ENCODE results near the gene PAQR7. TPM values are rescaled to one million over a fixed set of nuclear protein-coding genes. Genes with fewer than 3 reads are reported as not detected.
A peak's percentile ranks its signal among the peaks of the same experiment; 100 is the strongest.

Gene PAQR7
- total RNA-seq, 1 donor from 2014 or later: 9.3 TPM

DNA sequence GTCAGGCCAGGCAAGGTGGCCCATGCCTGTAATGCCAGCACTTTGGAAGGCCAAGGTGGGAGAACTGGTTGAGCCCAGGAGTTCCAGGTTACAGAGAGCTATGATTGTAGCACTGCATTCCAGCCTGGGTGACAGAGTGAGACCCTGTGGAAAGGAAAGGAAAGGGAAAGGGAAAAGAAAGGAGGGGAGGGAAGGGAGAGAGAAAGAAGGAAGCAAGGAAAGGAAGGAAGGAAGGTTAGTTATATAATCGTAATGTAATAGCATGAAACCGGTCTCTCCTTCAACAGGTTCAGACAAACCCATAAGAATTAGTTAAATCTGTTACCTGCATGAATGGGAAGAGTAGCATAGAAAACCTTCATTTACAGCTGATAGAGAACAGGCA lies 1.2 kb upstream of the PAQR7 start:
- intact Hi-C loops (cut with DNase I): no loop called here
- H3K4me3 ChIP-seq: no peak overlapping the region
- H3K27me3 ChIP-seq (ENCODE audit: low read depth): no peaks in the 10 kb centered on the region
- H3K9me3 ChIP-seq: no peaks in the 10 kb centered on the region
- H3K4me1 ChIP-seq: peaks cover 30% of the 10 kb centered on the region
- TF ChIP-seq, protein P1, sequence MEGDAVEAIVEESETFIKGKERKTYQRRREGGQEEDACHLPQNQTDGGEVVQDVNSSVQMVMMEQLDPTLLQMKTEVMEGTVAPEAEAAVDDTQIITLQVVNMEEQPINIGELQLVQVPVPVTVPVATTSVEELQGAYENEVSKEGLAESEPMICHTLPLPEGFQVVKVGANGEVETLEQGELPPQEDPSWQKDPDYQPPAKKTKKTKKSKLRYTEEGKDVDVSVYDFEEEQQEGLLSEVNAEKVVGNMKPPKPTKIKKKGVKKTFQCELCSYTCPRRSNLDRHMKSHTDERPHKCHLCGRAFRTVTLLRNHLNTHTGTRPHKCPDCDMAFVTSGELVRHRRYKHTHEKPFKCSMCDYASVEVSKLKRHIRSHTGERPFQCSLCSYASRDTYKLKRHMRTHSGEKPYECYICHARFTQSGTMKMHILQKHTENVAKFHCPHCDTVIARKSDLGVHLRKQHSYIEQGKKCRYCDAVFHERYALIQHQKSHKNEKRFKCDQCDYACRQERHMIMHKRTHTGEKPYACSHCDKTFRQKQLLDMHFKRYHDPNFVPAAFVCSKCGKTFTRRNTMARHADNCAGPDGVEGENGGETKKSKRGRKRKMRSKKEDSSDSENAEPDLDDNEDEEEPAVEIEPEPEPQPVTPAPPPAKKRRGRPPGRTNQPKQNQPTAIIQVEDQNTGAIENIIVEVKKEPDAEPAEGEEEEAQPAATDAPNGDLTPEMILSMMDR (IDR thresholded peaks at IDR 0.05): no peak
- ATAC-seq (no peak), DNase-seq (no peak)
- H3K27ac ChIP-seq: no peak overlapping the region
- no peaks in the 10 kb centered on the region for H3K36me3 ChIP-seq

DNA sequence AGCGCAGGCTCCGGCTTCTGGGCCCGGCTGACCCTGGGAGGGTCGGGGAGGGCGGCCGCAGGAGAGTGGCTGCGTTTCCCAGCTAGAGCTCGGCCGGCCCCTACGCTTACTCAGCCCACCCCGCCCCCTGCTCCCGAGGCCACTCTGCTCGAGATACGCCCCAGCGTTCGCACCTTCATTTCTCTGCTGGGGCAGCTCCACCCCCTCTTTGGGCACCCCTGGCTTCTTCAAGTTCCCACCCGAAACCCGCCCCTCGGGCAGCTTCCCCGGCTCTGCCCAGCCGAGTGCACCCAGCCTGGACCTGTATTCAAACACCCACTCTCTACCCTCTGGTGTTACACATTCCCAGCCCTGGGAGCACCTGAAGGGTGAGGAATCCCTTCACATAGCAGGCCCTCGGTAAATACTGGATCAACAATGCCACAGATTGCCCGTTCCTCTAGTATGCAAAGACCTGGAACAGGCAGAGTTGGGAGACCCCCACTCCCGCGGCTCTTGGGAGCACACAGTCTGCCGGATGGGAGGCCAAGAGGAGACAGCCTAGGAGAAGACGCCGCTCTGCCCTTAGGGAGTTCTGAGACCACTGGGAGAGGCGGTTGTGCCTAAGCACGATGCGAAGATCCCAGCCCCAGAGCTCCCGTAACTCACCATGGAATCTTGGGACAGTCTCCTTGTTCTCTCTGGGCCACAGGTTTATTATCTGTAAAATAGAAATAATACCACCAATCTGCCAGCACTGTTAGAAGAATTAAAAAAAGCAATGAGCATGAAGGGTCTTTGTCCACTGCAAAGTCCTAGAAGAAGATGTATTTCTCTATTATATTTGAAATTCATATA lies 566 bp upstream of the PAQR7 start:
- Histone ChIP-seq H3K4me3 (peak overlapping the region; percentile 72), H3K27ac (peak overlapping the region; percentile 80), H3K9me3 (no peaks in the 10 kb centered on the region), H3K27me3 (ENCODE audit: low read depth) (no peaks in the 10 kb centered on the region), H3K4me1 (peaks cover 36% of the 10 kb centered on the region), H3K36me3 (no peaks in the 10 kb centered on the region)
- ATAC-seq: peak; percentile 67 to 70
- TF ChIP-seq, protein P1 (IDR thresholded peaks at IDR 0.05): no peak
- intact Hi-C loops (cut with DNase I): no loop called here
- peak; percentile 71 for DNase-seq

DNA sequence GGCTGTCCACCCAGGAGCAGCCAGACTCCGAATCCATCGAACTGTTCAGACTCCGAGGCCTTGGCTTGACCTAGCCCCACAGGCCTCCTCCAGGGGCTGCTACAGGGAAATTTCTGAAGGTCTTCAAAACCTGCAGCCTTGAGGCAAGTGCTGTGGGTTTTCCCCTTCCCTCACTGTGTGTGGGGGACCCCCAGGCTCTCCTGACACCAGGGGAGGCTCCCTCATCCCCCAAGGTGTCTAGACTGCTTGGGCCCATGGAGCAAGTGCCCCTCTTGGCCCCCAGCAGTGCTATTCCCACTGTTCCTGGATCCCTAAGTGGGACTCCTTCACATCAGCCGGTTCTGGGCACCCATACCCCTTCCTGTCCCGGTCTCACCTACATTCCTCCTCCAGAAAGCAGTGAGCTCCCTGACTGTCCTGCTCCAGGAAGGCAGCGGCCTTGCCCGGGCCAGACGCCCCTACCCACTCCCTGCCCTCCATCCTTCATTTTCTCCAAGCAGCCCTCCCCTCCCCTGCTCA lies 814 bp downstream of the PAQR7 start:
- ATAC-seq (peak in 1 of 2 donors; percentile 13), DNase-seq (no peak)
- Histone ChIP-seq H3K27ac (peak overlapping the region; percentile 80), H3K36me3 (no peaks in the 10 kb centered on the region), H3K9me3 (no peaks in the 10 kb centered on the region), H3K27me3 (ENCODE audit: low read depth) (no peaks in the 10 kb centered on the region), H3K4me1 (peaks cover 40% of the 10 kb centered on the region), H3K4me3 (peak overlapping the region; percentile 72)
- TF ChIP-seq, protein P1 (IDR thresholded peaks at IDR 0.05): no peak
- intact Hi-C loops (cut with DNase I): no loop called here

DNA sequence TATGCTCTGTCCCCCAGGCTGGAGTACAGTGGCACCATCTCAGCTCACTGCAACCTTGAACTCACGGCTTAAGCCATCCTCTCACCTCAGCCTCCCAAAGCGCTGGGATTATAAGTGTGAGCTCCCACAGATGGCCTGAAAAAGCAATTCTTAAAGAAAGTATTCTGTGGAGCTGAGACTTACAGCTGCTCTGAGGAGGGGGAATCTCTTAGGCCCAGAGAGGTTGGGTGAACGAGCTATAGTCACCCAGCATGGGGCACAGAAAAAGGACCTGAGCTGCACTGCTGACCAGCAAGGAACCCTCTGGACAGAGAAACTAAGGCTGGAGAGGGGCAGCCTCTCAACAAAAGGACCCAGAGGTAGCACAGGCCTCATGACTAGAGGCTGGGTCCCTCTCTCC lies 1.3 kb downstream of the PAQR7 start:
- Histone ChIP-seq H3K27ac (no peak overlapping the region), H3K9me3 (no peaks in the 10 kb centered on the region), H3K36me3 (no peaks in the 10 kb centered on the region), H3K4me1 (peaks cover 40% of the 10 kb centered on the region), H3K27me3 (ENCODE audit: low read depth) (no peaks in the 10 kb centered on the region), H3K4me3 (peak overlapping the region; percentile 72)
- intact Hi-C loops (cut with DNase I): no loop called here
- DNase-seq (no peak), ATAC-seq (no peak)
- TF ChIP-seq, protein P1 (IDR thresholded peaks at IDR 0.05): no peak

DNA sequence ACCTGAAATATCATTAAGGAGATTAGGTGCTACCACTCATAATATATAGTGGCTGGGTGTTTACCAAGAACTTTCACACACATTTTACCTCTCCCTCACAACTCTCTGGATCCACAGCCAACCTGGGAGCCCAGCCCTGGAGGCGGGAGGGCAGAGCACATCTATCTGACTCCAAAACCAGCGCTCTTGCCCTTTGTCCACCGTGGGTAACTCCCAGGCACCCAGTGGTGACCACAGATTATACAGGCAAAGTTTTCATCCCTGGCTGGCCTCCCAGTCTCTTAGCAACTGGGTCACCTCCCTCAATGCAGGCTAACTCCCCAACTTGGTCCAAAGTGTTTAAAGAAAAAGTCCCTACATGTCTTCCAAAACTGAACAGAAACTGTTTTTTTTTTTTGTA lies 2.4 kb downstream of the PAQR7 start:
- no peak overlapping the region for H3K4me3 ChIP-seq
- intact Hi-C loops (cut with DNase I): no loop called here
- no peaks in the 10 kb centered on the region for H3K36me3 ChIP-seq
- TF ChIP-seq, protein P1 (IDR thresholded peaks at IDR 0.05): no peak
- H3K4me1 ChIP-seq: peaks cover 40% of the 10 kb centered on the region
- no peaks in the 10 kb centered on the region for H3K27me3 ChIP-seq (ENCODE audit: low read depth)
- H3K9me3 ChIP-seq: no peaks in the 10 kb centered on the region
- H3K27ac ChIP-seq: no peak overlapping the region
- ATAC-seq: no peak
- no peak for DNase-seq

Data from lower lobe of right lung (tissue), 2 donors.